HepG2 (cell line): ENCODE results near the gene PRDM11. TPM values are rescaled to one million over a fixed set of nuclear protein-coding genes. Genes with fewer than 3 reads are reported as not detected.

Source experiments
- ATAC-seq: fragments of 200-7000 bp; cut with Tn5 transposase; 3 replicates; pipeline ENCODE4 v1.9.1; 2020; ENCODE audit warnings: mild to moderate bottlenecking, moderate library complexity
- BruUV-seq: library from RNA; stranded (reverse); fragments of 400-500 nt; replicated peaks from 2 replicates; lab custom pipeline; 2021; lab: Mats Ljungman, UMichigan
- CTCF ChIA-PET: fragments of 300-600 bp; formaldehyde crosslinking; extraction: SDS; loops from one replicate; lab custom pipeline; 2021; ENCODE audit warnings: low total read pairs, inconsistent platforms, low intra/inter-chr PET ratio; lab: Yijun Ruan, JAX
- POLR2A ChIA-PET: fragments of 350-600 bp; sonication (Branson Sonifier 250); formaldehyde crosslinking; loops from one replicate; lab custom pipeline; 2020; ENCODE audit warnings: antibody characterized with exemption, inconsistent platforms; lab: Yijun Ruan, JAX
- DNase-seq: peaks from one replicate; pipeline ENCODE4 v3.0.0-alpha.2; 2015; ENCODE audit warnings: low spot score
- FAIRE-seq: peaks from 3 replicates; lab custom pipeline; 2011; peaks lifted over from hg19 to GRCh38; lab: Jason Lieb, UNC
- H2AFZ ChIP-seq: one replicate; pipeline ENCODE4 v1.6.1; 2011; ENCODE audit warnings: low read length, inconsistent platforms
- H3K27ac ChIP-seq: fragments of 300-600 bp; 3 replicates; pipeline ENCODE4 v1.8.0; 2011; ENCODE audit warnings: mixed run types, mild to moderate bottlenecking, mixed read lengths, low read length, inconsistent platforms; ENCODE audit not compliant: insufficient read depth; ENCODE audit errors: extremely low read length
- H3K27me3 ChIP-seq, 2 experiments: fragments of 200-600 bp in 1 of 2; 2 replicates in 1 of 2; 3 replicates in 1 of 2; pipeline versions ENCODE4 v1.6.0 to v1.8.0; 2011; ENCODE audit warnings: low read length in 2 of 2, mild to moderate bottlenecking in 2 of 2, moderate library complexity in 2 of 2, inconsistent platforms in 1 of 2; ENCODE audit not compliant: insufficient read depth in 2 of 2, control insufficient read depth in 1 of 2
- H3K36me3 ChIP-seq, 2 experiments: fragments of 200-600 bp in 1 of 2; replicated peaks in 1 of 2; 2 replicates in 1 of 2; 3 replicates in 1 of 2; pipeline versions ENCODE4 v1.5.1 to v1.8.0; 2011; ENCODE audit warnings: low read length in 2 of 2, inconsistent platforms in 1 of 2; ENCODE audit not compliant: insufficient read depth in 2 of 2, control insufficient read depth in 1 of 2
- H3K4me1 ChIP-seq: 2 replicates; pipeline ENCODE4 v1.5.1; 2012; ENCODE audit warnings: low read length, inconsistent platforms; ENCODE audit not compliant: insufficient read depth
- H3K4me2 ChIP-seq: 2 replicates; pipeline ENCODE4 v1.6.0; 2011; ENCODE audit warnings: low read depth, low read length, inconsistent platforms
- H3K4me3 ChIP-seq, 3 experiments: fragments of 200-600 bp in 1 of 3; sonication (generic), shearing (Covaris generic) in 1 of 3; replicated peaks in 1 of 3; 2 replicates each; pipeline ENCODE4 v1.5.1; 2011 to 2016; ENCODE audit warnings: low read length in 3 of 3, inconsistent platforms in 2 of 3, low read depth in 2 of 3, mild to moderate bottlenecking in 2 of 3, control low read depth in 1 of 3, mixed read lengths in 1 of 3; ENCODE audit not compliant: insufficient read depth in 1 of 3
- H3K79me2 ChIP-seq: one replicate; pipeline ENCODE4 v1.6.1; 2011; ENCODE audit warnings: low read length, inconsistent platforms; ENCODE audit not compliant: insufficient read depth
- H3K9ac ChIP-seq: 2 replicates; pipeline ENCODE4 v1.6.0; 2011; ENCODE audit warnings: mild to moderate bottlenecking, low read depth, low read length, inconsistent platforms; ENCODE audit not compliant: insufficient read depth
- H3K9me3 ChIP-seq: 2 replicates; pipeline ENCODE4 v1.5.1; 2012; ENCODE audit warnings: mild to moderate bottlenecking, low read length
- H4K20me1 ChIP-seq: 2 replicates; pipeline ENCODE4 v1.6.0; 2011; ENCODE audit warnings: inconsistent platforms, mild to moderate bottlenecking, low read length, moderate library complexity; ENCODE audit not compliant: insufficient read depth
- DRAP1 ChIP-seq: IDR thresholded peaks from 2 replicates; pipeline ENCODE4 v1.6.1; 2016; ENCODE audit warnings: missing genetic modification reagents, missing compliant biosample characterization
- ERF ChIP-seq: IDR thresholded peaks from 2 replicates; pipeline ENCODE4 v1.6.1; 2018; ENCODE audit warnings: missing biosample characterization, missing genetic modification reagents
- ETV6 ChIP-seq: sonication (generic); formaldehyde crosslinking; conservative IDR thresholded peaks from 2 replicates; pipeline ENCODE4 v1.4.0; 2020; ENCODE audit warnings: missing genetic modification reagents
- FOXM1 ChIP-seq: sonication (generic); formaldehyde crosslinking; IDR thresholded peaks from 2 replicates; pipeline ENCODE4 v1.5.0; 2020; ENCODE audit warnings: missing genetic modification reagents
- GATA4 ChIP-seq: sonication (generic); IDR thresholded peaks from 2 replicates; pipeline ENCODE4 v1.6.1; 2016; ENCODE audit warnings: antibody characterized with exemption, low read depth, borderline replicate concordance
- MEIS2 ChIP-seq: sonication (generic); formaldehyde crosslinking; IDR thresholded peaks from 2 replicates; pipeline ENCODE4 v1.9.0; 2021; ENCODE audit warnings: mild to moderate bottlenecking, missing genetic modification reagents
- PLRG1 ChIP-seq: fragments of 450-650 bp; conservative IDR thresholded peaks from 2 replicates; pipeline ENCODE4 v1.6.1; 2016
- POLR2AphosphoS5 ChIP-seq: IDR thresholded peaks from 2 replicates; pipeline ENCODE4 v1.6.1; 2012; ENCODE audit warnings: low read depth, low read length
- RBM22 ChIP-seq: fragments of 200-400 bp; formaldehyde crosslinking; optimal IDR thresholded peaks from 2 replicates; pipeline ENCODE3; 2017; ENCODE audit warnings: mild to moderate bottlenecking, low read length, moderate library complexity
- SRF ChIP-seq: IDR thresholded peaks from 2 replicates; pipeline ENCODE4 v1.6.1; 2011; ENCODE audit warnings: mild to moderate bottlenecking, low read depth, low read length, moderate library complexity
- SRSF1 ChIP-seq: fragments of 200-400 bp; formaldehyde crosslinking; optimal IDR thresholded peaks from 2 replicates; pipeline ENCODE3; 2017; ENCODE audit warnings: mild to moderate bottlenecking, low read depth, low read length, moderate library complexity
- TOE1 ChIP-seq: sonication (generic); formaldehyde crosslinking; IDR thresholded peaks from 2 replicates; pipeline ENCODE4 v1.4.0; 2020; ENCODE audit warnings: mild to moderate bottlenecking, missing genetic modification reagents
- TSC22D2 ChIP-seq: sonication (generic); formaldehyde crosslinking; IDR thresholded peaks from 2 replicates; pipeline ENCODE4 v1.5.1; 2020; ENCODE audit warnings: missing genetic modification reagents, mild to moderate bottlenecking, borderline replicate concordance
- ZBTB38 ChIP-seq: sonication (generic); formaldehyde crosslinking; IDR thresholded peaks from 2 replicates; pipeline ENCODE4 v1.5.1; 2020; ENCODE audit warnings: mild to moderate bottlenecking, missing genetic modification reagents
- ZFYVE20 ChIP-seq: sonication (generic); formaldehyde crosslinking; IDR thresholded peaks from 2 replicates; pipeline ENCODE4 v1.8.0; 2023; ENCODE audit warnings: low read depth, mild to moderate bottlenecking, moderate library complexity, missing genetic modification reagents, borderline replicate concordance
- ZNF235 ChIP-seq: sonication (generic); formaldehyde crosslinking; IDR thresholded peaks from 2 replicates; pipeline ENCODE4 v1.8.1; 2023; ENCODE audit warnings: mild to moderate bottlenecking, missing genetic modification reagents, borderline replicate concordance
- ZNF3 ChIP-seq: IDR thresholded peaks from 2 replicates; pipeline ENCODE4 v1.7.0; 2017; ENCODE audit warnings: inconsistent platforms
- ZNF337 ChIP-seq: sonication (generic); formaldehyde crosslinking; IDR thresholded peaks from 2 replicates; pipeline ENCODE4 v1.5.1; 2020; ENCODE audit warnings: missing genetic modification reagents, low read depth, mild to moderate bottlenecking, borderline replicate concordance
- ZNF790 ChIP-seq: sonication (generic); formaldehyde crosslinking; IDR thresholded peaks from 2 replicates; pipeline ENCODE4 v1.8.0; 2022; ENCODE audit warnings: missing genetic modification reagents, mild to moderate bottlenecking, borderline replicate concordance
- WGBS: methylation state at CpG from one replicate; pipeline ENCODE4 v1.1.6; 2017; ENCODE audit warnings: low lambda C conversion rate; 5-methylcytosine and 5-hydroxymethylcytosine counted together
- in situ Hi-C: cut with HindIII; loops from 2 replicates; pipeline ENCODE4 v1.10.0; 2017; ENCODE audit warnings: low pct_unique_long_range_greater_than_20kb; ENCODE audit not compliant: extremely low pct_ligation_motif_present
- intact Hi-C: fragments of 100-400 bp; cut with micrococcal nuclease; formaldehyde crosslinking; loops from one replicate; pipeline ENCODE4 v1.10.0; 2022; ENCODE audit not compliant: unreplicated experiment
- polyA plus RNA-seq, 8 experiments: library from polyadenylated mRNA; depleted of rRNA in 3 of 8; stranded (reverse) in 7 of 8; unstranded in 1 of 8; fragments of >200 nt; fragmentation: Illumina TruSeq in 4 of 8; extraction: Trizol in 4 of 8; gene quantifications; 2 replicates each; pipeline versions ENCODE4 v1.2.1 to v1.2.3, GENCODE V29; 2011 to 2016; ENCODE audit warnings: low read depth in 4 of 8, missing spikeins in 1 of 8, mixed read lengths in 1 of 8; ENCODE audit not compliant: insufficient read depth in 1 of 8
- total RNA-seq, 5 experiments: library from RNA; depleted of rRNA; stranded (reverse); fragments of >200 nt; fragmentation: Illumina TruSeq; extraction: Trizol; gene quantifications; 2 replicates each; pipeline ENCODE4 v1.2.3, GENCODE V29; 2016; ENCODE audit warnings: low read depth in 1 of 5
- TF ChIP-seq, protein P1 (sequence below): sonication (generic); formaldehyde crosslinking; IDR thresholded peaks from 2 replicates; pipeline ENCODE4 v1.5.1; 2020; ENCODE audit warnings: mild to moderate bottlenecking, missing genetic modification reagents

Gene PRDM11
- total and polyA plus RNA-seq, 2 of the 13 experiments (the other 11 are each of a cell fraction or from before 2014, with no cell fraction given), result 3.4 to 4.7 TPM

DNA sequence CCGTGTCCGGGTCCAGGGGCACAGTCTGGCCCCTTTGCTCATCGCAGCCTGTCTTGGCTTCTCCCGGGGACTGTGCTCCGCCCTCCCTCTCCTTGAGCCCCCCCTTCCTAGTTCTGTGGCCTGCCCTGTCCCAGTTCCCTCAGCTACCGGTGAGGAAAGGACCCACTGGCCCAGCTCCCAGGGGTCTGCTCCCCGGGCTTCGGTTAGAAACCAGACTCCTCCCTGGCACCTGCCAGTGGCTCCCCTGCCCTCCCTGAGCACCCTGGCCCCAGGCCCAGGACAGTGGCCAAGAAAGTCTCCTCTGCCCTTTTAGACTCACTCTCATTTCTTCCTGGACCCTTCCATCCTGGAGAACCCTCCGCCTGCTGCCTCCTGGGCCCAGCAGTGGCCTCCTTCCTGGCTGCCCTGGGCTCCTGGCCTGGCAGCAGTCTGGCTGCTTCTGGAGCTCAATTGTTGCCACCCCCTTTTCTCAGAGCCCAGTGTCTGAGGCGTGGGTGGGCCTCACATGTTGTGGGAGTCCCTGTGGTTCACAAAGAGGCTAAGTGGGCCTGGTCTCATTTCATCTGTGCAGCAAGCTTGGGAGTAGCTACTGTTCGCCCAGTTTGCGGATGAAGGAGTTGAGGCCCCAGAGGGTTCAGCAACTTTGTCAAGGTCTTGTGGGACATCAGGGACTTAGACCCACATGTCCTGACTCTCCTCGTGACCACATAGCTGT is 12.6 kb downstream of the PRDM11 start:
- in situ Hi-C loops (no loop called here), intact Hi-C loops (no loop called here)
- ChIA-PET CTCF (no interaction called here), POLR2A (no interaction called here)
- TF ChIP-seq SRSF1, result no peak
- TF ChIP-seq TOE1 (CRISPR knock-in tag), result no peak
- no peak for TF ChIP-seq RBM22
- TF ChIP-seq ZNF235 (CRISPR knock-in tag), result no peak
- TF ChIP-seq, protein P1, sequence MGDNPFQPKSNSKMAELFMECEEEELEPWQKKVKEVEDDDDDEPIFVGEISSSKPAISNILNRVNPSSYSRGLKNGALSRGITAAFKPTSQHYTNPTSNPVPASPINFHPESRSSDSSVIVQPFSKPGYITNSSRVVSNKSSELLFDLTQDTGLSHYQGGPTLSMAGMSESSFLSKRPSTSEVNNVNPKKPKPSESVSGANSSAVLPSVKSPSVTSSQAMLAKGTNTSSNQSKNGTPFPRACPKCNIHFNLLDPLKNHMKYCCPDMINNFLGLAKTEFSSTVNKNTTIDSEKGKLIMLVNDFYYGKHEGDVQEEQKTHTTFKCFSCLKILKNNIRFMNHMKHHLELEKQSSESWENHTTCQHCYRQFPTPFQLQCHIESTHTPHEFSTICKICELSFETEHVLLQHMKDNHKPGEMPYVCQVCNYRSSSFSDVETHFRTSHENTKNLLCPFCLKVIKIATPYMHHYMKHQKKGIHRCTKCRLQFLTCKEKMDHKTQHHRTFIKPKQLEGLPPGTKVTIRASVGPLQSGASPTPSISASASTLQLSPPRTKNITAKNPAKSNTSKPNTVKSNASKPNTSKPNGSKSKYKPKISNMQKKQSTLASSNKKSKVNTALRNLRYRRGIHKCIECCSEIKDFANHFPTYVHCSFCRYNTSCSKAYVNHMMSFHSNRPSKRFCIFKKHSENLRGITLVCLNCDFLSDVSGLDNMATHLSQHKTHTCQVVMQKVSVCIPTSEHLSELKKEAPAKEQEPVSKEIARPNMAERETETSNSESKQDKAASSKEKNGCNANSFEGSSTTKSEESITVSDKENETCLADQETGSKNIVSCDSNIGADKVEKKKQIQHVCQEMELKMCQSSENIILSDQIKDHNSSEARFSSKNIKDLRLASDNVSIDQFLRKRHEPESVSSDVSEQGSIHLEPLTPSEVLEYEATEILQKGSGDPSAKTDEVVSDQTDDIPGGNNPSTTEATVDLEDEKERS, result no peak
- no peak for TF ChIP-seq FOXM1
- no peak for TF ChIP-seq TSC22D2 (CRISPR knock-in tag)
- TF ChIP-seq PLRG1, result no peak
- TF ChIP-seq SRF, result no peak
- no peak for TF ChIP-seq DRAP1 (CRISPR knock-in tag)
- TF ChIP-seq ERF (CRISPR knock-in tag), result no peak
- TF ChIP-seq POLR2AphosphoS5, result no peak
- TF ChIP-seq GATA4, result no peak
- no peak for TF ChIP-seq ZNF337 (CRISPR knock-in tag)
- TF ChIP-seq ETV6, result no peak
- TF ChIP-seq ZNF3 (CRISPR knock-in tag), result no peak
- TF ChIP-seq MEIS2 (CRISPR knock-in tag), result no peak
- TF ChIP-seq ZFYVE20, result no peak
- no peak for TF ChIP-seq ZNF790 (CRISPR knock-in tag)
- TF ChIP-seq ZBTB38 (CRISPR knock-in tag), result no peak
- Histone ChIP-seq H3K4me1 (peaks cover 46% of the 10 kb centered on the region), H3K27ac (no peak overlapping the region), H3K36me3 (no peaks in the 10 kb centered on the region), H3K27me3 (no peaks in the 10 kb centered on the region), H3K79me2 (no peaks in the 10 kb centered on the region), H3K9ac (no peak overlapping the region), H3K4me2 (no peak overlapping the region), H2AFZ (no peak overlapping the region), H3K4me3 (no peak overlapping the region), H3K9me3 (no peaks in the 10 kb centered on the region), H4K20me1 (no peaks in the 10 kb centered on the region)
- 82% methylated on average over 10 of the region's 13 CpGs for WGBS
- no peak for DNase-seq
- no TSS peak for BruUV-seq
- FAIRE-seq, result no peak
- no peak for ATAC-seq
